KMS-11 (cell line): ENCODE data around the gene NWD2.

ENCODE experiments used
- H2AFZ ChIP-seq: fragments of 200-600 bp; sonication (generic); 2 replicates; pipeline ENCODE4 v1.6.1; 2016; ENCODE audit warnings: antibody characterized with exemption, mixed run types, low read depth
- H3K27ac ChIP-seq: fragments of 200-600 bp; sonication (generic); 2 replicates; pipeline ENCODE4 v1.6.1; 2016; ENCODE audit warnings: mild to moderate bottlenecking, mixed run types
- H3K27me3 ChIP-seq: fragments of 200-600 bp; sonication (generic); 2 replicates; pipeline ENCODE4 v1.6.1; 2017; ENCODE audit warnings: mild to moderate bottlenecking, low read depth, mixed run types, moderate library complexity; ENCODE audit not compliant: insufficient read depth
- H3K36me3 ChIP-seq: fragments of 200-600 bp; sonication (generic); 2 replicates; pipeline ENCODE4 v1.6.1; 2017; ENCODE audit warnings: mild to moderate bottlenecking, mixed run types; ENCODE audit not compliant: insufficient read depth
- H3K4me1 ChIP-seq: fragments of 200-600 bp; sonication (generic); 2 replicates; pipeline ENCODE4 v1.6.1; 2016; ENCODE audit warnings: mild to moderate bottlenecking, low read depth, mixed run types; ENCODE audit not compliant: poor library complexity, severe bottlenecking
- H3K4me2 ChIP-seq: fragments of 200-600 bp; sonication (generic); 2 replicates; pipeline ENCODE4 v1.7.0; 2016; ENCODE audit warnings: mild to moderate bottlenecking, mixed run types
- H3K4me3 ChIP-seq: fragments of 200-600 bp; sonication (generic); IDR thresholded peaks from 2 replicates; pipeline ENCODE4 v1.6.1; 2017; ENCODE audit warnings: low read depth, low read length, mixed read lengths; ENCODE audit not compliant: insufficient read depth
- H3K79me2 ChIP-seq: fragments of 200-600 bp; sonication (generic); 2 replicates; pipeline ENCODE4 v1.6.1; 2016; ENCODE audit warnings: low read depth, mixed run types; ENCODE audit not compliant: insufficient read depth
- H3K9ac ChIP-seq: fragments of 200-600 bp; sonication (generic); 2 replicates; pipeline ENCODE4 v1.6.1; 2016; ENCODE audit warnings: mild to moderate bottlenecking, mixed run types
- H4K20me1 ChIP-seq: fragments of 200-600 bp; sonication (generic); 2 replicates; pipeline ENCODE4 v1.6.1; 2016; ENCODE audit warnings: mild to moderate bottlenecking, mixed run types; ENCODE audit not compliant: insufficient read depth
- TF ChIP-seq, protein P1 (sequence below): fragments of 200-600 bp; sonication (generic); conservative IDR thresholded peaks from 2 replicates; pipeline ENCODE4 v1.6.1; 2017; ENCODE audit warnings: low read depth, mild to moderate bottlenecking, antibody characterized with exemption, low read length, moderate library complexity, mixed read lengths

Gene NWD2

DNA sequence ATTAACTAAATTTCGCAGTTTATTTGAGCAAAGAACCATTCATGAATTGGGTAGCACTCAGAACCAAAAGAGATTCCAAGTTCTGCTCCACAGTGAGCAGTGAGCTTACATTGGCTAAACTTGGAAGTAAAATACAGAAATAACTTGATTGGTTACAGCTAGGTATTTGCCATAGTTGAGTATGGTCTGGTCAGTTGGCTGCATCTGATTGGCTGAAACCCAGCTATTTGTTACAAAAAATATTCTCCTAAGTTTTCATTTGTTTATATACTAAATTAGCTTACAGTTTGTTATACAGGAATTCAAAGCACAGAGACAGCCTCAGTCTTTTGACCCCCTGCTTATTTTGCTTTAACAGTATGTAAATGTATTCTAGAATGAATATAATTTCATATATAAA lies 226.6 kb downstream of the NWD2 start:
- TF ChIP-seq, protein P1, sequence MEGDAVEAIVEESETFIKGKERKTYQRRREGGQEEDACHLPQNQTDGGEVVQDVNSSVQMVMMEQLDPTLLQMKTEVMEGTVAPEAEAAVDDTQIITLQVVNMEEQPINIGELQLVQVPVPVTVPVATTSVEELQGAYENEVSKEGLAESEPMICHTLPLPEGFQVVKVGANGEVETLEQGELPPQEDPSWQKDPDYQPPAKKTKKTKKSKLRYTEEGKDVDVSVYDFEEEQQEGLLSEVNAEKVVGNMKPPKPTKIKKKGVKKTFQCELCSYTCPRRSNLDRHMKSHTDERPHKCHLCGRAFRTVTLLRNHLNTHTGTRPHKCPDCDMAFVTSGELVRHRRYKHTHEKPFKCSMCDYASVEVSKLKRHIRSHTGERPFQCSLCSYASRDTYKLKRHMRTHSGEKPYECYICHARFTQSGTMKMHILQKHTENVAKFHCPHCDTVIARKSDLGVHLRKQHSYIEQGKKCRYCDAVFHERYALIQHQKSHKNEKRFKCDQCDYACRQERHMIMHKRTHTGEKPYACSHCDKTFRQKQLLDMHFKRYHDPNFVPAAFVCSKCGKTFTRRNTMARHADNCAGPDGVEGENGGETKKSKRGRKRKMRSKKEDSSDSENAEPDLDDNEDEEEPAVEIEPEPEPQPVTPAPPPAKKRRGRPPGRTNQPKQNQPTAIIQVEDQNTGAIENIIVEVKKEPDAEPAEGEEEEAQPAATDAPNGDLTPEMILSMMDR: no peak
- H3K27me3 ChIP-seq: no peaks in the 10 kb centered on the region
- no peaks in the 10 kb centered on the region for H3K4me1 ChIP-seq
- no peaks in the 10 kb centered on the region for H3K36me3 ChIP-seq
- no peak overlapping the region for H3K27ac ChIP-seq
- H3K4me3 ChIP-seq: no peak overlapping the region
- no peak overlapping the region for H3K9ac ChIP-seq
- no peaks in the 10 kb centered on the region for H4K20me1 ChIP-seq
- no peak overlapping the region for H3K4me2 ChIP-seq
- no peak overlapping the region for H2AFZ ChIP-seq
- H3K79me2 ChIP-seq: no peaks in the 10 kb centered on the region

DNA sequence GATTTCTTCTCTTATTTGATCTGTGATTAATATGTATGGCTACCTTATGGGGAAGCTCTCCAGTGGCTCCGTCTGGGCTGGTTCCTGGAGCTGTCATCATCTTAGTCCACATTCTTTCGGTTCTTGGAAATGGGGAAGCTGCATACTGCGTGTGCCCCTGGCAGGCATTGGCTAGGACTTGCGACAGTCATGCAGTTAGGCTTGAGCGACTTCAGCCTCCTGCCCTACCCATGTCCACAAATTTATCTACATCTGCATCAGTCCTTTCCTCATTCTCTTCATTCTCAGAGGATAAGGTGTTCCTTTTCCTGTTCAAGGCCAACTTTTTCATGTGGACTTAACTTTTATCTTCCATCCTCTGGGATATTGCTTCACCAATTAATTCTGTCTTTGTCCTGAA lies 227.4 kb downstream of the NWD2 start:
- Histone ChIP-seq H3K36me3 (no peaks in the 10 kb centered on the region), H2AFZ (no peak overlapping the region), H3K9ac (no peak overlapping the region), H3K27ac (no peak overlapping the region), H3K27me3 (no peaks in the 10 kb centered on the region), H3K4me1 (no peaks in the 10 kb centered on the region), H3K4me2 (no peak overlapping the region), H4K20me1 (no peaks in the 10 kb centered on the region), H3K4me3 (no peak overlapping the region), H3K79me2 (no peaks in the 10 kb centered on the region)
- TF ChIP-seq, protein P1: no peak

DNA sequence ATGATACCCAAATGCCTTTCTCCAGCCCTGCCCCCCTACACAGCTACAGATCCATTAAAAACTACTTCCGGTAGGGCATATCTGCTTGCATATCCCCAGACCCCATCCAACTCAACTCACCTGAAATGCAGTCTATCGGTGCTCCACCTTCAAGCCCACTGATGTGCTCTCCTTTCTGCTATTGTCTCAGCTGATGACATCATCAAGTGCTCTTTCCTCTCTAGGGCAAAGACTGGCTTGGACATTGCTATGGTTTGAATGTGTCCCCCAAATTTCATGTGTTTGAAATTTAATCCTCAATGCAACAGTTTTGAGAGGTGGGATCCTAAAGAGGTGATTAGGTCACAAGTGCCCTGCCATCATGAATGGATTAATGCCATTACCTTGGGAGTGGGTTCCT lies 229.3 kb downstream of the NWD2 start:
- Histone ChIP-seq H3K4me3 (no peak overlapping the region), H3K4me1 (no peaks in the 10 kb centered on the region), H4K20me1 (no peaks in the 10 kb centered on the region), H3K36me3 (no peaks in the 10 kb centered on the region), H3K9ac (no peak overlapping the region), H3K4me2 (no peak overlapping the region), H3K79me2 (no peaks in the 10 kb centered on the region), H3K27me3 (no peaks in the 10 kb centered on the region), H3K27ac (no peak overlapping the region), H2AFZ (no peak overlapping the region)
- TF ChIP-seq, protein P1: no peak

DNA sequence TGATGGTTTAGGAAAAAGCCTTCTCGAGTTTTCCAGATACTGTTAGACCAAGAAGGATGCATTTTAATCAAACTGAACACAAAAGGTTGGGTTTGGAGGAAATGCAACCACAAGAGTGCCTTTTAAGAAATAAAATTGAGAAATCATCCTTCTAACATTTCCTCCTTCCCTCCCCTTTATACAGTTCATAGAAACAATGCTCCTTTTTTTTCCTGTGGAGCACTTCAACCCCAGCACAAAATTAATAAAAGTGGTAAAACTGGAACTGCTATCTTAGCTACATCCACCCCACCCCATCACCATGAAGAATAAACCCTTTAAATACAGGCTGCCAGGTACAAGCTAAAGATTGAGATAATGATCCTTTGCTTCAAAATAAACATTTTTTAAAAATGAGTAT lies 230.5 kb downstream of the NWD2 start:
- no peaks in the 10 kb centered on the region for H3K4me1 ChIP-seq
- H3K36me3 ChIP-seq: no peaks in the 10 kb centered on the region
- H3K27me3 ChIP-seq: no peaks in the 10 kb centered on the region
- H2AFZ ChIP-seq: no peak overlapping the region
- no peak overlapping the region for H3K4me2 ChIP-seq
- H3K4me3 ChIP-seq: no peak overlapping the region
- no peaks in the 10 kb centered on the region for H4K20me1 ChIP-seq
- H3K79me2 ChIP-seq: no peaks in the 10 kb centered on the region
- H3K9ac ChIP-seq: no peak overlapping the region
- no peak overlapping the region for H3K27ac ChIP-seq
- TF ChIP-seq, protein P1: no peak

DNA sequence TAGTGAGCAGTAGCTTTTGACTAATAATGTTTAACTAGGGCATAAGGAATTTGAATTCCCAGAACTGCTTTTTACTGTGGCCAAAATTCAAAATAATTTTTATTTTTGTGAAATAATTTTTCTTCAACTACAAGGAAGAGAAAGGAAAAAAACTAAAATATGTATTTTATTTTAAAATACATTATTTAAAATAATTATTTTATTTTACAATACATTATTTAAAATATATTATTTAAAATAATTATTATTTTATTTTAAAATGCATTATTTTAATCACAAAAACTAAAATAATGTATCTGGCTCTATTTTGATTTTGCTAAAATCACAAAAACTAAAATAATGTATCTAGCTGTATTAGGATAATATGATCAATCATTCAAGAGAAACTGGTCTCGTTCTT lies 231.2 kb downstream of the NWD2 start:
- H2AFZ ChIP-seq: no peak overlapping the region
- no peaks in the 10 kb centered on the region for H3K79me2 ChIP-seq
- H3K9ac ChIP-seq: no peak overlapping the region
- H3K4me2 ChIP-seq: no peak overlapping the region
- no peaks in the 10 kb centered on the region for H3K4me1 ChIP-seq
- H3K36me3 ChIP-seq: no peaks in the 10 kb centered on the region
- H3K27ac ChIP-seq: no peak overlapping the region
- no peaks in the 10 kb centered on the region for H3K27me3 ChIP-seq
- no peak overlapping the region for H3K4me3 ChIP-seq
- TF ChIP-seq, protein P1: no peak
- no peaks in the 10 kb centered on the region for H4K20me1 ChIP-seq
